Epithelial cell of umbilical artery (primary cell): ENCODE data around the gene ITGA2. TPM values are rescaled to one million over a fixed set of nuclear protein-coding genes. Genes with fewer than 3 reads are reported as not detected.

Experiments used
- total RNA-seq: library from RNA; depleted of rRNA; stranded (reverse); fragments of >200 nt; gene quantifications from 2 replicates; pipeline ENCODE4 v1.2.3, GENCODE V29; 2014

ITGA2 gene
- total RNA-seq, result 70.1 and 74.1 TPM in 2 replicates

GRCh38 chr5:52989025-52989780 lies at the start of gene ITGA2:
ITGA2 (plus strand) TSS chr5:52989352; CDS start chr5:52989469, 117 bp downstream.

DNA sequence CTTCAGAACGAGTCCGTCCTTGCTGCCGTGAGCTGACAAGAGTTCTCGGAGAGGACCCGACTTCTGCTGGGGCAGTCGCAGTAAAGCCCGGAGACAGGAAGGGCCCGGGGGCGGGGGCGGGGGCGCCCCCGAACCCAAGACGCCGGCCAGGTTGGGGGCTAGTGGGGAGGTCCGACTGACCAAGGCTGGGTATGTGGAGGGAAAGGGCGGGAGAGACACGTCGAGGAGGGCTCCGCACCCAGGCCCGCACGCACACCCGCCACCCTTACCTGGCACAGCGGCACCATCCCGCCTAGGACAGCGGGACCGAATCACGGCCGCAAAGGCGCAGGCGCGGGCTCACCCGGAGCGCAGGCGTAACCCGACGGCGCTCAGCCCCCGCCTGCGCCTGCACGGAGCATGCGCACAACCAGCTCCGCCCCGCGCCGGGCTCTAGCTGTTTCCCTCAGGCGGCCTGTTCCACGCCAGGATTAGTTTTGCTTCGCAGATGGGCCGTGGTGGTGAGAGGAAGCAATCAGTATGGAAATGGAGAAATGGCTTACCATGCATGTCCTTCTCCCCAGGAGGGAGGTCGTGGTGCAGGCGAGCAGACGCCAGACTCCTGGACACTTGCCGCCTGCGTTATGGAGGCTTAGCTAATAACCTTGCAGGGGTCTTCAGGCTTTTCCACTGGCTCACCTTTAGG lies 120.4 kb downstream of the ITGA2 start, which contains the start of gene MOCS2:
Gene MOCS2, minus strand, starts transcription at position 315 of the 685 bp plus-strand sequence. CDS start 2,583 bp downstream, outside the sequence.

Other genes with a start within 250 kb of the ITGA2 start
- gene ITGA1, start 201.4 kb upstream of the ITGA2 start, total RNA-seq, result 4.4 and 11.4 TPM in 2 replicates
- gene PELO, start 201.4 kb upstream of the ITGA2 start, total RNA-seq, result 15.3 and 16.7 TPM in 2 replicates
- 28.6 and 37.5 TPM in 2 replicates for gene MOCS2, start 120.4 kb downstream of the ITGA2 start, total RNA-seq